Erythroblast (primary cell): Measurements from ENCODE around the gene SLC47A2.

Experiments used
- GATA1 ChIP-seq: IDR thresholded peaks from 2 replicates; pipeline ENCODE4 v1.6.1; 2011; ENCODE audit warnings: low read depth, mild to moderate bottlenecking, control low read depth, low read length, moderate library complexity
- POLR2A ChIP-seq: IDR thresholded peaks from 2 replicates; pipeline ENCODE4 v1.6.1; 2011; ENCODE audit warnings: mild to moderate bottlenecking, low read length

DNA sequence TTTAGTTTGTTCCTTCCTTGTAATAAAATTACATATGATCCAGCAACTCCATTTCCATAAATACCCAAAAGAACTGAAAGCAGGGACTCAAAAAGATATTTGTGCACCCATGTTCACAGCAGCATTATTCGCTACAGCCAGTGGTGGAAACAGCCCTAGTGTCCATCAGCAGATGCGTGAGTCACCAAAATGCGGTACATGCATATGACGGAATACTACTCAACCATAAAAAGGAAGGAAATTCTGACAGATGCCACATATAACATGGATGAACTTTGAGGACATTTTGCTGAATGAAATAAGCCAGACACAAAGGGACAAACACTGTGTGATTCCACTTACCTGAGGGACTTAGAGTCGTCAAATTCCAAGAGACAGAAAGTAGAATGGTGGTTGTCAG is 9.1 kb upstream of the SLC47A2 start:
- no peak for TF ChIP-seq POLR2A
- no peak for TF ChIP-seq GATA1
